HG03442 (cell line): ENCODE results near the gene ADH7.

ENCODE experiments used
- ATAC-seq: cut with Tn5 transposase; IDR thresholded peaks from one replicate; pipeline ENCODE4 v1.9.1; 2021; ENCODE audit warnings: mild to moderate bottlenecking, moderate library complexity; ENCODE audit not compliant: unreplicated experiment

ADH7 gene

GRCh38 chr4:99435154-99435553, at the start of gene ADH7:
Gene ADH7 (minus strand): TSS chr4:99435342. CDS start chr4:99435233, 109 bp downstream.
- no peak for ATAC-seq

GRCh38 chr4:99483636-99484035, 48.5 kb upstream of the ADH7 start:
- ATAC-seq, result no peak

- ATAC-seq, result no peak
These were observed 38.0 kb upstream of the ADH7 start for GRCh38 chr4:99473131-99473530.

- no peak for ATAC-seq
These were observed 36.8 kb upstream of the ADH7 start for GRCh38 chr4:99471896-99472295.

- no peak for ATAC-seq
These were observed 36.2 kb upstream of the ADH7 start for GRCh38 chr4:99471349-99471748.

- ATAC-seq, result no peak
These were observed 33.7 kb upstream of the ADH7 start for GRCh38 chr4:99468889-99469288.

GRCh38 chr4:99467887-99468286, 32.7 kb upstream of the ADH7 start:
- no peak for ATAC-seq

- ATAC-seq, result no peak
These were observed 28.4 kb upstream of the ADH7 start for GRCh38 chr4:99463566-99463965.

- ATAC-seq, result peak; percentile 99
These were observed 27.8 kb upstream of the ADH7 start for GRCh38 chr4:99462875-99463464.

GRCh38 chr4:99461623-99462401, 26.7 kb upstream of the ADH7 start:
- ATAC-seq, result no peak

GRCh38 chr4:99459546-99460042, 24.5 kb upstream of the ADH7 start:
- ATAC-seq, result no peak

GRCh38 chr4:99458911-99459447, 23.8 kb upstream of the ADH7 start:
- no peak for ATAC-seq

- no peak for ATAC-seq
These were observed 22.5 kb upstream of the ADH7 start for GRCh38 chr4:99457676-99458075.

- ATAC-seq, result no peak
These were observed 22.1 kb upstream of the ADH7 start for GRCh38 chr4:99457270-99457669.

GRCh38 chr4:99447513-99447912, 12.4 kb upstream of the ADH7 start:
- ATAC-seq, result no peak

GRCh38 chr4:99447079-99447478, 11.9 kb upstream of the ADH7 start:
- peak; percentile 95 for ATAC-seq

- no peak for ATAC-seq
These were observed 3.3 kb upstream of the ADH7 start for GRCh38 chr4:99438405-99438780.

- ATAC-seq, result no peak
These were observed 2.7 kb upstream of the ADH7 start for GRCh38 chr4:99437723-99438404.

- ATAC-seq, result no peak
These were observed 2.0 kb upstream of the ADH7 start for GRCh38 chr4:99436976-99437722.

GRCh38 chr4:99436462-99436861, 1.3 kb upstream of the ADH7 start:
- ATAC-seq, result no peak

- no peak for ATAC-seq
These were observed 5.0 kb downstream of the ADH7 start for GRCh38 chr4:99430106-99430505.
